NCI-H2227 treated with DMSO at 0.1 percent for 48 hours (cell line): ENCODE measurements around the gene HOXB2.
"Not testable (repeated sequence)": the region's sequence is repeated elsewhere in the genome, so short reads cannot be mapped to it uniquely, and the experiment has no call there.

Experiments
- DNase-seq: peaks from one replicate; lab custom pipeline; 2025; lab: John Stamatoyannopoulos, UW

HOXB2 gene

GRCh38 chr17:48541036-48541576 lies 3.8 kb downstream of the HOXB2 start:
- DNase-seq, result peak; percentile 84

DNA sequence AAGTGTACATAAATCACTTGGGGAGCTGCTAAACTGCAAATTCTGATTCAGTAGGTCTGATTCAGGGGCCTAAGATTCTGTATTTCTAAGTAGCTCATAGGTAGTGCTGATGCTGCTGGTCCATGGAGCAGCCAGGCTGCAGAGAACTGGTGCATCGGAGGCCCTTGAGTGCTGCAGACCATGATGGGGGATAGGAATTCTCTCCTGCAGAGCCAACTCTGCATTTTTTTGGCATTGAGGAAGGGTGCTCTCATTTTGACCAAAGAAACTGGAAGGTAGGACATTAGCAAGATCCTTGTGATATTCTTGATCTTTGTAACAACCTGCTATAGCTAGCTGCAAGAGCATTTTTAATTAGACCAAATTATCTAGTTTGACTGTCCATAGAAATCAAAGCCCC lies 4.7 kb downstream of the HOXB2 start:
- no peak for DNase-seq

DNA sequence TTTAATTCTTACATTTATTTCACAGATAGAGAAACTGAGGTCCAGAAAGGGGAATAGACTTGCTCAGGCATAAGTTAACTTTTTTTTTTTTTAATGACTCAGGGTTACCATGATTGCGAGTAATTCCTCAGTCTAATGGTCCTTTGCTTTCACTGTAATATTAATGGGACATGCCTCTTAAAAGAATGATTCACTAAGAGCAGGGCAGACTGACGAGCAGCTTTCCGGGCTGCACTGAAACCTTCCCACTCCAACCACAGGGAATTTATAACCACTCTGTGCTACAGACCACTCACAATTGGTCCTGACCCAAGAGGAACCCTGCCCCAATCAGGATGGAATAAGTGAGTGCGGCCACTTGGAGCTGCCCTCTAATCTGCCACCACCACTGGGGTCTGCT lies 5.7 kb downstream of the HOXB2 start:
- DNase-seq, result no peak

DNA sequence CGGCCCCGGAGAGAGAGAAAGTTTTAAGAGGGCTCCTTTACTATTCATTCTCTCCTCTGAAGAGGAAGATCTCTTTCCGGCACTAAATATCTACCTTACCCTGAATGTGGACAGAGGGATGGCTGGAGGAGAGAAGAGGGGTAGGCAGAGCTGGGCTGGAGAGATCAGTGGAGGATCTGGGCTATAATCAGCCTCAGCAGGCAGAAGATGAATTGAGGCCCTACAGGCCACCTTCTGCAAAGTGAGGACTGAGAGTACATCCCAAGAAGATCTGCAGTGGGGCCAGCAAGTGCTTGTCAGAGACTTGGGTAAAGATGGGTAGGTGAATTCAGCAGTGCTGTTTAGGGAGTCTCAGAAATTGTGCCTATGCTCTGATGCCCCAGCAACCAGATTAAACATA lies 7.6 kb downstream of the HOXB2 start:
- DNase-seq, result no peak

- DNase-seq, result not testable (repeated sequence)
Measured at GRCh38 chr17:48535793-48536559, 8.9 kb downstream of the HOXB2 start.

- DNase-seq, result no peak
Measured at GRCh38 chr17:48532261-48532660, 12.6 kb downstream of the HOXB2 start.

DNA sequence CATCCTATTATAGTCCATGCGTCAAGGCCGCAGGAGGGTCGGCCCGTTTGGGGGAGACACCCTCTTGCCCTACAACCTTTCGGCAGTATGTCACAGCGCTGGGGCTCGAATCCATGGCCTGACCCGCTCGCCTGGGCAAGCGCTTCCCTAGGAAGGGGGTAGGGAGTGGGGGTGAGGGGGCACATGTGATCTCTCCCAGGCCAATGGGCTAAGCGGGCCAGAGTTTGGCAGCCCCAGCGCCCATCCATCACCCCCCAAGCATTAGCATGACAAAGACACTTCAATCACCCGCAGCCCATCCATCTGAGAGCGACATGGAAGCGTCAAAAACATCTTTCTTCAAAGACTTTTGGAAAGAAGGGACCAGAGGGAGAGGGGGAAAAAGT lies 14.0 kb downstream of the HOXB2 start, which contains the start of gene HOXB1:
HOXB1 (minus strand) TSS at position 125 of the 386 bp plus-strand sequence; CDS start at position 18, 107 bp downstream.
- no peak for DNase-seq

DNA sequence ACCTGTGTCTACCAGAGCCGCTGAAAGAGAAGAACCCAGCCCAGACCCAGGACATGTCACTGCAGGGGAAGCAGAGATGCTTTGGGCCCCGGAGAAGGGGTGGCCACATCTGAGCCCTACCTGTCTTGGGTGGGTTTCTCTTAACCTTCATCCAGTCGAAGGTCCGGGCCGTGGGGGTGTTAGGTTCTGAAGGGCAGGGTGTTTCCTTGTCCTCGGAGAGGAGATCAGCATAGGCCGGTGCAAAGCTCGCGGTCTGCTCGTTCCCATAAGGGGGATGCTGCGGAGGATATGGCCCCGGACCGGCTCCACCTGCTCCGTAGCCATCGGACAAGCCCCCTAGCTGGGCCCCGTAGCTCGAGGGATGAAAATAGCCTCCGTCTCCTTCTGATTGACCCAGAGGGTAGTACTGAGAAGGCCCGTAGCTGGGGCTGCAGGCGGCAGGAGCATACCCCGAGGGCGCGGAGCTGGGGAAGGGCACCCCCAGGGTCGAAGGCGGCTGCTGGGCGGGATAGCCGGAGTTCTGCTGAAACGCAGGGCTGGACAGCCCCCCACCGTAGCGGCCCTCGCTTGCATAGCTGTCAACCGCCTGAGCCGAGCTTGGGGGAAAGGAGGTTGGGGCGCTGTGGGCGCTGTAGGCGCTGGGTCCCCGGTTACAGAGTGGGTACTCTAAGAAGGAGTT lies 14.6 kb downstream of the HOXB2 start:
- DNase-seq, result no peak

GRCh38 chr17:48529683-48530009 lies 15.3 kb downstream of the HOXB2 start:
- no peak for DNase-seq

- DNase-seq, result no peak
Measured at GRCh38 chr17:48528936-48529682, 15.8 kb downstream of the HOXB2 start.

DNA sequence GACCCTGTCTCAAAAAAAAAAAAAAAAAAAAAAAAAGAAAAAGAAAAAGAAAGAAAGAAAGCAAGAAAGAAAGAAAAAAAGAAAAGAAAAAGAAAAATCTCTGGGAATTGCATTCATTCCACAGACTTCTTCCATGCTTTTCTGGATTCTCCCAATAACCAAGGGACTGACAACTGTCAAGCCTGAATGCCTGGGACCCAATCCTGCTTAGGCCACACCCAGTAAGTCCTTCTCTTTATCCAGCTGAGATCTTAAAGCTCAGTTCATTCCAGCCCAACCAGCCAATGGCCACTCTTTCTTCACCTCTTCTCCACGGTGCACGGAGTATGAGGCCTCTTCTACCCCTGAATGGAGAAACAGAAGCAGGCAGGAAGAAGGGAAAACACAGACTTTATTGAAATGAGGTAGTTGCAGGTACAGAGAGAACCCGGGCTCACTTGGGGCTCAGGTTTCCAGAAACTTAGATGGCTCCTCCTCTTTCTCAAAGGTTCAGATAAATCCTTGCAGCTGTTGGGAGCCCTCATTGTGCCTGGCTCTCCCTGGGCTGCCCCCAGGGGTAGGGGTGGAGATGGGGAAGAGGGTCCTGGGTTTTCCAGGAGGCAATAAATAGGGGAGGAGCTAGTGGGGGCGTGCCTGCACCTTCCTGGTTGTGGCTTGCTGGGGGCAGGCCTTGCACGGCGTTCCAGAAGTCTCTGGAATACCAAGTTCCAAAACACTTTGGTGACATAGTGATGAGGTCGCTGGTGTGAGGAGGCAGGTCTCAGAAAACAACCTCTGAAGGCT lies 16.6 kb downstream of the HOXB2 start:
- DNase-seq, result no peak

DNA sequence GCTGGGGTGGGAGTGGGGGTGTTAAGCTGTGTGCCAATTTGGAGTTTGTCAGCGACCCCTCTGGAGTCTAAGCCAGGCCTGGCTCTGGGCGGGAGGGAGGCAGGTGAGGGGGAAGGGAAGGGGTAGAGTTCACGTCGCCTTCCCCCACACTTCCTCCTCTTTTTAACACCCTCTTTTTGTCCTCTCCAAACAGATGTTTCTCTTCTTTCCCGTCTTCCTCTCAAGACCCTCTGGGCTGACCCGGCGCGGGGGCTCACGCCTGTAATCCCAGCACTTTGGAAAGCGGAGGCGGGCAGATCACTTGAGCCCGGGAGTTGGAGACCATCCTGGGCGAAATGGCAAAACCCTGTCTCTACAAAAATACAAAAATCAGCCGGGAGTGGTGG lies 17.4 kb downstream of the HOXB2 start:
- no peak for DNase-seq

DNA sequence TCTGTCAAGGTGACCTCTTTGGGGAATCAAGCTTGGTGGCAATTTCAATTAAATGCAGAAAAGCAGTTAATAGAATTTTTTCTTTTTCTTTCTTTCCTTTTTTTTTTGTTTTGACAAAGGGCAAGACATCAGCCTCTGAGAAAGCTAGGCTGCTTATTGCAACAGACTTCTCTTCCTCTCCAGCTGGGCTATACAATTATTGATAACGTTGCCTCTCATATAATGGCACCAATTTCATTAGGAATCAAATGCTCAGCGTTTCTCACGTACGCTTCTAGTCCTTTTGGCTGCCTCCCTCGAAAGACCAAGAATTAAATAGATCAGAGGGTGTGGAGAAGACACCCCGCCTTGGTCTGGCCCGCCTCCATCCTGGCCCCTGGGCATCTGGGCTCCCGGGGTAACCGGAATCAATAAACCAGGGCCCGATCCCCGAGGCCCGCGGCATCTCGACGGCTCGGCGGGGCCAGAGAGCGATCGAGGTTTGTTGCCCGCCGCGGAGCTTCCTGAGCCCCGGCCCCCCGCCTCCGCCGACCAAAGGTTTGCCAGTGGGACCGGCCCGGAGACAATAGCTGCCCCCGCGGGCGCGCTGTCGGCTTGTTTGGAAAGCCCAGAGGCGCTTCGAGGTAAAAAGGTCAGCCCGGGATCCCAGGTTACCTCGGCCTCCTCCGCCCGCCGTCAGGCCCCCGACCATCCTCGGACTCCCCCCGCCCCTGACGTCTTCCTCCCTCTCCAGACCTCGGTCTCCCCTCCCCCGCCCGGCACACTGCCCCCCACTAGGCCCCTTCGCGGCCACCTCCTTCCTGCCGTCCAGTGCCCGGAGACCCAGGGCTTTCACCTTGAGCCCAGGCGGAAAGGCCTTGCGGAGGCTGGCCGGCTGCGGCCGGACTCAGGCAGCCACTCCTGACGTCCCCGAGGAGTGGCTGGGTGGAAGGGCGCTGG lies 18.0 kb downstream of the HOXB2 start:
- DNase-seq, result no peak

DNA sequence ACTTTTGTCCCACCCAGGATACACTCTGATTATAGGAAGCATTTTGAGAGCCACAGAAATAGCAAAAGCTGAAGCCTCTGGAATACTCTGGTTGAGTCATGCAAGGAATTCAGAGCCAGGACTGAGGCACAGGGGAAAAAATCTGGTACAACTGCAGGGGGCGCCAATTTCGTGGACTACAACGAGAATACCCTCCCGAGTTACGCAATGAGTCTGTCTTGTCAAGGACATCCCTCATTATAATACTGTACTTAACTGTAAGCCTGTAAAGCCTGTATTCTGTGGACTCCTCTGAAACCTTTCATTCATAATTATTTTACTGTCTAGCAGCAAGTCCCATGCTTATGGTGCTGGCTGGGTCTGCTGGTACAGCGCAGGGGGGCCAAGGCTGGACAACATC lies 21.9 kb downstream of the HOXB2 start:
- no peak for DNase-seq

GRCh38 chr17:48522031-48522653 lies 22.8 kb downstream of the HOXB2 start:
- peak; percentile 47 for DNase-seq

- no peak for DNase-seq
Measured at GRCh38 chr17:48520631-48521079, 24.3 kb downstream of the HOXB2 start.

DNA sequence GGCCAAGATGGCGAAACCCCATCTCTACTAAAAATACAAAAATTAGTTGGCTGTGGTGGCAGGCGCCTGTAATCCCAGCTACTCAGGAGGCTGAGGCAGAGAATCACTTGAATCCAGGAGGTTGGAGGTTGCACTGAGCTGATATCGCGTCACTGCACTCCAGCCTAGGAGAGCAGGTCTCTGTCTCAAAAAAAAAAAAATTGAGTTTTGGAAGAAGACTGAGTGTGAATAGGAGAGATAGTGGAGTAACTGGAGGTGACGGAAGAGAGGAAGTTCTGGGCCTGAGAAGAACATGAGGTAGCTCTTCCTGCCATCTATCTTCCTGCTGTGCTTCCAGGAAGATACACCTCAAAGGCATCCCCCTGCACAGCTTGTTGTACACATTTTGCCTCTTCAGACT lies 25.5 kb downstream of the HOXB2 start:
- no peak for DNase-seq

DNA sequence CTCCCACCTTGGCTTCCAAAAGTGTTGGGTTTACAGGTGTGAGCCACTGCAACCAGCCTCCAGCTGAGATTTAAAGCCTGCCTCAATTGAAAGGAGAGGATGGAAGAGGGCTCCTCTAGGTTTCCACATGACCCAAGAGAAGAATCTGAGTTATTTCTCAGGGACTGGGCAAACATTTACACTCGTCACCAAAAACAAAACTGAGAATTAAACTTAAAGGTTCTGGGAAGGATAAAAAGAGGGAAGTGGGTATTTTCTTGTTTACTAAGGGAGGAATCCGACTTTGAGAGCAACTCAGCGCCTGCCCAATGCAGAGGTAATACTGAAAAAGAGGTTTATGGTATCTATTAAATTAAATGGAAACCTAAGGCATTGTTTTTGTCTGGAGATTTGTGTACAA lies 27.4 kb downstream of the HOXB2 start:
- DNase-seq, result no peak

DNA sequence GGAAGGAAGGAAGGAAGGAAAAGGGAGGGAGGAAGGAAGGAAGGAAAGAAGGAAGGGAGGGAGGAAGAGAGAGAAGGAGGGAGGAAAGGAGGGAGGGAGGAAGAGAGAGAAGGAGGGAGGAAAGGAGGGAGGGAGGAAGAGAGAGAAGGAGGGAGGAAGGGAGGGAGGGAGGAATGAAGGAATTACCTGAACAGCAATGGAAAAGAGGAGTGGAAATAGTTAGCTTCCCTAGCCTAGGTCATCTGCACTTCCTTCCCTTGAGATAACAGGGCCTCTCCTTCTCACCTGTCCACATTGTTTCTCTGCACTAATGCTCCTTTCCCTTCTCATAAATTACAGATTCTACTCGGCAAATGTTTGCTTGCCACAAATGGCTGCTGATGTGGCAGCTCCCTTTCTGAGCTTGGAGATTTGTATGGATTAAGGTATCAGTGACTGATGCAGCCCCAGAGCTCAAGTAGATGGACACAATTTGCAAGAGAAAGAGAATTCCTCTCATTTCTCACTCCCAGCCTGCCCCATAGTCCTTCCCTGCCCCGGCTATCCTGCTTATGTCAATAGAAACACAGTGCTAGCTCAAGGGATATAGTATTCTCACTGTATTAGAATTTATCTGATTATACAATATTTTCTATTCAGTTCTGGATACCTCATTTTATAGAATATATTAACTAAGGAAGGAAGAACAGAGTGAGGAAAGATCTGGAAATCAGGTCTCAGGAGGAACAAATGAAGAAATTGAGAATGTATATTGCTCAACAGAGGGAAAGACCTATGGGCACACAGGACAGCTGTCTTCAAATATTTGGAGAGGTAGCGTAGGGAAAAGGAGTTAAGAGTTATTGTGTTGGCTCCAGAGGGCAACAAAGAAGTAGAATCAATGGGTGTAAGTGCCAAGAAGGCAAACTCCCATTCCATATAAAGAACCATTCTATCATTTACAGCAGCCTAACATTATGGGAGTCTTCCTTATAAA lies 28.7 kb downstream of the HOXB2 start:
- no peak for DNase-seq
